DOHH2 (cell line): Measurements from ENCODE around the gene ZNF169.

ENCODE experiments used
- EZH2phosphoT487 ChIP-seq: fragments of 200-600 bp; sonication (generic); IDR thresholded peaks from 2 replicates; pipeline ENCODE4 v1.6.1; 2017; ENCODE audit warnings: borderline replicate concordance, mild to moderate bottlenecking, antibody characterized with exemption, low read length, moderate library complexity, mixed read lengths
- TF ChIP-seq, protein P1 (sequence below): fragments of 200-600 bp; sonication (generic); IDR thresholded peaks from one replicate; pipeline ENCODE4 v1.5.1; 2014; ENCODE audit warnings: antibody characterized with exemption, mild to moderate bottlenecking, low read depth, low read length; ENCODE audit not compliant: poor library complexity, severe bottlenecking

DNA sequence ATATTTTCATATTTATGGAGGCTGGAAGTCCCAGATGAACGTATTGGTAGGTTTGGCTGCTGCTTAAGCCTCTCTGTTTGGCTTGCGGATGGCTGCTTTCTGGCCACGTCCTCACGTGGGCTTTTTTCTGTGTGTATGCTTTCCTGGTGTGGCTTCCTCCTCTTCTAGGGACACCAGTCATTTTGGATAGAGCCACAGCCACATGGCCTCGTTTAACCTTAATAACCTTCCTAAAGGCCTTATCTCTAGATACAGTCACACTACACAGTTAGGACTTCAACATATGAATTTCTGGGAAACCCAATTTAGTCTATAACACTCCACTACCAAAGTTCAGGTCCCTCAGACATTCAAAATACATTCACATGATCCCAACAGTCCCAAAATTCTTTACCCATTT lies 42.5 kb downstream of the ZNF169 start:
- TF ChIP-seq, protein P1, sequence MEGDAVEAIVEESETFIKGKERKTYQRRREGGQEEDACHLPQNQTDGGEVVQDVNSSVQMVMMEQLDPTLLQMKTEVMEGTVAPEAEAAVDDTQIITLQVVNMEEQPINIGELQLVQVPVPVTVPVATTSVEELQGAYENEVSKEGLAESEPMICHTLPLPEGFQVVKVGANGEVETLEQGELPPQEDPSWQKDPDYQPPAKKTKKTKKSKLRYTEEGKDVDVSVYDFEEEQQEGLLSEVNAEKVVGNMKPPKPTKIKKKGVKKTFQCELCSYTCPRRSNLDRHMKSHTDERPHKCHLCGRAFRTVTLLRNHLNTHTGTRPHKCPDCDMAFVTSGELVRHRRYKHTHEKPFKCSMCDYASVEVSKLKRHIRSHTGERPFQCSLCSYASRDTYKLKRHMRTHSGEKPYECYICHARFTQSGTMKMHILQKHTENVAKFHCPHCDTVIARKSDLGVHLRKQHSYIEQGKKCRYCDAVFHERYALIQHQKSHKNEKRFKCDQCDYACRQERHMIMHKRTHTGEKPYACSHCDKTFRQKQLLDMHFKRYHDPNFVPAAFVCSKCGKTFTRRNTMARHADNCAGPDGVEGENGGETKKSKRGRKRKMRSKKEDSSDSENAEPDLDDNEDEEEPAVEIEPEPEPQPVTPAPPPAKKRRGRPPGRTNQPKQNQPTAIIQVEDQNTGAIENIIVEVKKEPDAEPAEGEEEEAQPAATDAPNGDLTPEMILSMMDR, result no peak
- TF ChIP-seq EZH2phosphoT487, result no peak
